Pancreas (tissue), 10 donors: ENCODE measurements around the gene CDCP2. TPM values are rescaled to one million over a fixed set of nuclear protein-coding genes. Genes with fewer than 3 reads are reported as not detected.

Experiments used
- ATAC-seq, 4 donors: fragments of 200-7000 bp; cut with Tn5 transposase; one replicate each; pipeline versions ENCODE4 v1.8.0 to v1.9.1; 2020; ENCODE audit warnings: mild to moderate bottlenecking in 4 of 4, moderate library complexity in 4 of 4
- DNase-seq, 6 donors: peaks; one replicate each; pipeline ENCODE4 v3.0.0-alpha.2; 2020
- FAIRE-seq: peaks from 2 replicates; lab custom pipeline; 2012; peaks lifted over from hg19 to GRCh38; lab: Jason Lieb, UNC
- H3K27ac ChIP-seq, 4 donors: fragments of 200-600 bp; sonication (generic); 1 replicate in 3 of 4; 2 replicates in 1 of 4; pipeline versions ENCODE4 v1.5.0 to v1.8.0; 2020
- H3K27me3 ChIP-seq, 4 donors: fragments of 200-600 bp; one replicate each; pipeline ENCODE4 v1.8.0; 2021
- H3K36me3 ChIP-seq, 3 donors: fragments of 200-600 bp; sonication (generic) in 1 of 3; one replicate each; pipeline versions ENCODE4 v1.5.0 to v1.8.0; 2020 to 2021
- H3K4me1 ChIP-seq, 3 donors: fragments of 200-600 bp; one replicate each; pipeline ENCODE4 v1.8.0; 2021
- H3K4me3 ChIP-seq, 4 donors: fragments of 200-600 bp; sonication (generic) in 2 of 4; one replicate each; pipeline versions ENCODE4 v1.5.0 to v1.8.0; 2020 to 2021
- H3K9me3 ChIP-seq, 4 donors: fragments of 200-600 bp; one replicate each; pipeline ENCODE4 v1.8.0; 2021
- WGBS, 2 donors: extraction: QIAGEN DNeasy Blood & Tissue Kit; methylation state at CpG; one replicate each; pipeline ENCODE4 v1.1.7; 2013; 5-methylcytosine and 5-hydroxymethylcytosine counted together
- intact Hi-C, 3 donors: fragments of 100-400 bp; cut with DNase I; formaldehyde crosslinking; loops; one replicate each; pipeline versions ENCODE4 v1.11.1 to v1.14.2; 2022
- polyA plus RNA-seq, 2 donors: library from polyadenylated mRNA; stranded (reverse); fragments of 200-250 nt; gene quantifications; one replicate each; pipeline ENCODE4 v1.2.3, GENCODE V29; 2013
- total RNA-seq, 6 donors: library from RNA; stranded (reverse); fragmentation: NEBNext Ultra II Directional in 4 of 6; extraction: Animal tissue kit (Norgen Biotek cat#: 25700) in 4 of 6; gene quantifications; one replicate each; pipeline versions ENCODE4 v1.2.1 to v1.2.4, GENCODE V29; 2021 to 2023
- TF ChIP-seq, protein P1 (sequence below), 4 donors: fragments of 200-600 bp; sonication (generic) in 3 of 4; IDR thresholded peaks; one replicate each; pipeline versions ENCODE4 v1.5.0 to v1.8.0; 2021; ENCODE audit warnings: antibody characterized with exemption in 4 of 4
- donor health status: healthy with polysubstance abuse.
- donor health status: DM: no; HTN: no; CAD: no; lungs with moderate emphysema.
- donor health status: DM: no; HTN: no; CAD: no.
- donor health status: control.
- donor health status: control.
- donor health status: Bipolar disorder and iron deficiency.
- donor health status: DM: yes; HTN: yes; CAD: no.
- donor health status: DM: no; HTN: no; CAD: no.
- donor health status: DM: no; HTN: no; CAD: no.
- donor health status: DM: yes; HTN: yes; CAD: no.

Gene CDCP2
- total and polyA plus RNA-seq, 8 donors = 0.08 TPM; not detected in 7

DNA sequence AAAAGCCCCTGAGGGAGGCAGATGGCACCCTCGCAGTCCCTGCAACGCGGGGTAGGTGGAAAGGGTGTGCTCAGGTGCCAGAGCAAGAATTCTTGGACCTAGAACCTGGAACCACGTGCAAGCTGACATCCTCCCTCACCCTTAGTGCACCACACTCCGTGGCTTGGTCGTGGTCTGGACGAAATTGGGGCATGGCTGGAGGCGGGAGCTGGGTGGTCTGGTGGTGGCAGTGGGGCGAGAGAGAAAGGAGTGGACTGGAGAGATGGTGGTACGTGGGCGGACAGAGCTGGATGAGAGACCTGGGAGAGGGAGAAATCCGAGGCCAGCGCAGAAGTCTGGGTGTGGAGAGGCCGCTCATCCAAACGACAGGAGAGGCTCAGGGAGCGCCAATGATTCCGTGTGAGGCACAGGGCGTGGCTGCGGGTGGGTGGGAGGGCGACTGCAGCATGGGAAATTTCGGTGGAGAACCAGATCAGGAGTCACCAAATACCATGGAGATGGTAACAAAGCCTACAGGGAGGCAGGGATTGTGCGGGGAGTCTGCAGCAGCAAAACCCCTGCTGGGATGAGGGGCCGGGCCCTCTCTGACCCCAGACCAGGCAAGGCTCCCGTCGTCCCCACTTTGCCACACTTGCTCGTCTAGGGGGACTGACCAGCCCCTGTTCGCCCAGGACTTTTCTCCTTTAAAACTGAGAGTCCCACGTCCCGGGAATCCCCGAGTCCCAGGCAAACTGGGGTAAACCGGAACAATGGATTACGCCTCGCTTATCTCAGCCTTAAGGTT is 31.9 kb downstream of the CDCP2 start:
- Histone ChIP-seq H3K4me1 (peaks cover under 1 to 28% (median 6%) of the 10 kb centered on the region in 3 donors), H3K36me3 (no peaks in the 10 kb centered on the region), H3K27ac (peak overlapping the region in 2 of 4 donors; percentile 39 to 44), H3K4me3 (peak overlapping the region in 2 of 4 donors; percentile 10 to 33), H3K9me3 (no peaks in the 10 kb centered on the region), H3K27me3 (no peaks in the 10 kb centered on the region)
- no peak for DNase-seq
- TF ChIP-seq, protein P1, sequence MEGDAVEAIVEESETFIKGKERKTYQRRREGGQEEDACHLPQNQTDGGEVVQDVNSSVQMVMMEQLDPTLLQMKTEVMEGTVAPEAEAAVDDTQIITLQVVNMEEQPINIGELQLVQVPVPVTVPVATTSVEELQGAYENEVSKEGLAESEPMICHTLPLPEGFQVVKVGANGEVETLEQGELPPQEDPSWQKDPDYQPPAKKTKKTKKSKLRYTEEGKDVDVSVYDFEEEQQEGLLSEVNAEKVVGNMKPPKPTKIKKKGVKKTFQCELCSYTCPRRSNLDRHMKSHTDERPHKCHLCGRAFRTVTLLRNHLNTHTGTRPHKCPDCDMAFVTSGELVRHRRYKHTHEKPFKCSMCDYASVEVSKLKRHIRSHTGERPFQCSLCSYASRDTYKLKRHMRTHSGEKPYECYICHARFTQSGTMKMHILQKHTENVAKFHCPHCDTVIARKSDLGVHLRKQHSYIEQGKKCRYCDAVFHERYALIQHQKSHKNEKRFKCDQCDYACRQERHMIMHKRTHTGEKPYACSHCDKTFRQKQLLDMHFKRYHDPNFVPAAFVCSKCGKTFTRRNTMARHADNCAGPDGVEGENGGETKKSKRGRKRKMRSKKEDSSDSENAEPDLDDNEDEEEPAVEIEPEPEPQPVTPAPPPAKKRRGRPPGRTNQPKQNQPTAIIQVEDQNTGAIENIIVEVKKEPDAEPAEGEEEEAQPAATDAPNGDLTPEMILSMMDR (IDR thresholded peaks at IDR 0.05) = no peak
- ATAC-seq = no peak
- no peak for FAIRE-seq
- WGBS, 2 donors = 53% methylated on average over 28 to 33 of the region's 33 CpGs
- intact Hi-C loops = loop anchor here in 1 of 3 donors (5.0 to 10.0 kb wide), 2 partner anchors 284 to 371 kb away; partner anchors contain the start of gene SSBP3

DNA sequence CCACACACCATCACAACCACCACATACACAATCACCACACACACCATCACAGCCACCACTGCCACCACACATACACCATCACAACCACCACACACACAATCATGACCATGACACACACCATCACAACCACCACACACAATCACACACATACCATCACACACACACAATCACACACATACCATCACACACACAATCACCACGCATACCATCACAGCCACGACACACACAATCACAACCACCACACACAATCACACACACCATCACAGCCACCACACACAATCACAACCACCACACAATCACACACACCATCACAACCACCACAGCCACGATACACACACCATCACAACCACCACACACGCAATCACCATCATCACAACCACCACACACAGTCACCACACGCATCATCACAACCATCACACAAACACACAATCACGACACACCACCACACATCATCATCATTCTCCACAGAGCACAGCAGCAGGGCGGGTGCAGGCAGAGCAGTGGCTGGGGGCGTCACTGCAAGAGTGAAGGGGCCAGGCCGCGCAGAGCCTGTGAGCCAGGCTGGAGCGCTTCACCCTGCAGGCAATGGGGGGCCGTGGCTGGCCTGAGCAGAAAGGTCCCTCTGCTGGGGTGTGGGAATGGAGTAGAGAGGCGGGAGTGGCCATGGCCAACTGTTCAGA is 32.6 kb downstream of the CDCP2 start:
- Histone ChIP-seq H3K36me3 (no peaks in the 10 kb centered on the region), H3K4me3 (no peak overlapping the region), H3K9me3 (no peaks in the 10 kb centered on the region), H3K27ac (no peak overlapping the region), H3K4me1 (peaks cover 0 to 21% (median 0%) of the 10 kb centered on the region in 3 donors), H3K27me3 (no peaks in the 10 kb centered on the region)
- DNase-seq = no peak
- FAIRE-seq = no peak
- WGBS, 2 donors = 81 to 88% methylated on average over 13 of the region's 13 CpGs
- no peak for ATAC-seq
- TF ChIP-seq, protein P1 (IDR thresholded peaks at IDR 0.05) = no peak
- intact Hi-C loops = loop anchor here in 1 of 3 donors (5.0 to 10.0 kb wide), 2 partner anchors 285 to 372 kb away; partner anchors contain the start of gene SSBP3

DNA sequence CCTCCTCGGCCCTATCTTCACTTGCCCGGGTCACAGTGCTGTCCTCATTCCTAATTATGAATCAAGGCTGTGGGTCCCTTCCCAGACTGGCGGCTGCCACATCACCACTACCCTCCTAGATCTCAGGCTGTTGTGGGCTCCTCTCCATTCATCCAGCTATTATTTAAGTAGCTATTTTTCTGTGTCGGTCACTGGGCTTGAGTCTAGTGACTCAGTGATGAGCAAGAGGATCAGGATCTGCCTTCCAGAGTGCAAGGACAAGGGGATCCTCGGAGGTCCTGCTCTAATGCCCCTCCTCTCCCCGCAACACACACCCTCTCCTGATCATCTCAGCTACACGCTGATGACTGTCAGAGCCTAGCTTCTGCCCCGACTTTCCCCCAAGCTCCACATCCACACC is 34.1 kb downstream of the CDCP2 start:
- Histone ChIP-seq H3K27me3 (no peaks in the 10 kb centered on the region), H3K36me3 (no peaks in the 10 kb centered on the region), H3K27ac (no peak overlapping the region), H3K4me1 (peaks cover 0 to 6% (median 0%) of the 10 kb centered on the region in 3 donors), H3K4me3 (no peak overlapping the region), H3K9me3 (no peaks in the 10 kb centered on the region)
- TF ChIP-seq, protein P1 (IDR thresholded peaks at IDR 0.05) = no peak
- WGBS, 2 donors = 76 to 80% methylated on average over 8 of the region's 8 CpGs
- FAIRE-seq (no peak), DNase-seq (no peak), ATAC-seq (no peak)
- intact Hi-C loops = loop anchor here in 2 of 3 donors (10.0 kb wide), 1 partner anchor 376 kb away; no protein-coding TSS in a partner anchor

DNA sequence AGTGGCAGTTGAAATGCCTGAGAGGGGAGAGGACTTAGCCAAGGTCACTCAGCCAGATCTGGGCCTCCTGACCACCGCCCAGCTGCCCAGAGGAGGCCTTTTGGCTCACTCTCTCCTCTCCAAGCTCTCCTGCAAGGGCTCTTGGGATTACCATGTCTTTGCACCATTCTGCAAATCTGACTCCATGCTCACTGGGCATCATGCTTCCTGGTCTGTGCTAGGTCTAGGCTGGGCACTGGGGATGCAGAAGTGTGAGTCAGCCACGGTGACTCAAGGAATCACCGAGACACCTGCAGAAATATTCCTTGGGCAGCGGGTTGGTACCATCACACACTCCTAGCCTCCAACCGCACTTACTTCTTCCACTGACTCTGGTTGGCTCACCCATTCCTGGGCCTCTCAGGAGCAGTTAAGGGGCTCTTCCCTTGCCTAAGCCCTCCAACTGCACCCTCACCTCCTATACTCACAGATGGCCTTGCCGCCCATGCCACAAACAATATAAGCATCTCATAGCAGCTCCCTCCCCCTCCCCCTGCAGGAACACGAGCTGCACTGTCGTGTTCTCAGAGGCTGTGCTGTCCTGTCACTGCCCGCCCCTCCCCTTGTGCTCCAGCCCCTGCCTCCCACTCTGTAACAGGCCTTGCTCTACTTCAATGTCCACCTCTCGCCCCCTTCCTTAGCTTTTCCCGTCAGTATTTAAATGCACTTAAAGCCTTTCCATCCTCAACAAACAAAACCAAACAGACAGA is 34.8 kb downstream of the CDCP2 start:
- H3K27me3 ChIP-seq = no peaks in the 10 kb centered on the region
- DNase-seq (no peak), ATAC-seq (no peak), FAIRE-seq (no peak)
- H3K36me3 ChIP-seq = no peaks in the 10 kb centered on the region
- H3K9me3 ChIP-seq = no peaks in the 10 kb centered on the region
- 86 to 90% methylated on average over 11 of the region's 11 CpGs for WGBS, 2 donors
- no peak overlapping the region for H3K27ac ChIP-seq
- no peak overlapping the region for H3K4me3 ChIP-seq
- intact Hi-C loops = loop anchor here in 2 of 3 donors (10.0 kb wide), 1 partner anchor 377 kb away; no protein-coding TSS in a partner anchor
- H3K4me1 ChIP-seq = peaks cover 0 to 5% (median 0%) of the 10 kb centered on the region in 3 donors
- TF ChIP-seq, protein P1 (IDR thresholded peaks at IDR 0.05) = no peak
